ENCODE data around the gene UTP15. TPM values are rescaled to one million over a fixed set of nuclear protein-coding genes. Genes with fewer than 3 reads are reported as not detected.

UTP15 gene
- total and polyA plus RNA-seq, 4 donors: 4.4 to 22.1 (median 12.3) TPM

- H3K27ac ChIP-seq (ENCODE audit: low read depth in 1 of 2, low read length in 1 of 2): no peak overlapping the region
- DNase-seq (no peak), ATAC-seq (ENCODE audit: insufficient read depth, low FRiP score) (no peak)
- no peak overlapping the region for H3K9ac ChIP-seq (ENCODE audit: insufficient read depth in 1 of 2, low read length in 2 of 2)
- 91 to 92% methylated on average over 1 of the region's 1 CpG for WGBS, 2 donors
- no peak overlapping the region for H3K4me3 ChIP-seq
- H3K9me3 ChIP-seq (ENCODE audit: control insufficient read depth in 4 of 4, insufficient read depth in 3 of 4, low read length in 3 of 4): no peaks in the 10 kb centered on the region
- peaks cover 0 to 19% (median 0%) of the 10 kb centered on the region in 5 donors for H3K4me1 ChIP-seq (ENCODE audit: control insufficient read depth in 5 of 5, insufficient read depth in 5 of 5, low read length in 5 of 5)
- H3K36me3 ChIP-seq (ENCODE audit: control insufficient read depth in 4 of 4, insufficient read depth in 4 of 4, low read length in 4 of 4): no peaks in the 10 kb centered on the region
- no peaks in the 10 kb centered on the region for H3K27me3 ChIP-seq (ENCODE audit: control insufficient read depth in 3 of 3, insufficient read depth in 3 of 3, low read length in 2 of 3)
- no peak for TF ChIP-seq CTCF (IDR thresholded peaks at IDR 0.05; ENCODE audit: control extremely low read depth, extremely low read depth)
These were observed 34.2 kb upstream of the UTP15 start for GRCh38 chr5:73531356-73531755.

- Histone ChIP-seq H3K27ac (ENCODE audit: low read depth in 1 of 2, low read length in 1 of 2) (no peak overlapping the region), H3K36me3 (ENCODE audit: control insufficient read depth in 4 of 4, insufficient read depth in 4 of 4, low read length in 4 of 4) (no peaks in the 10 kb centered on the region), H3K9me3 (ENCODE audit: control insufficient read depth in 4 of 4, insufficient read depth in 3 of 4, low read length in 3 of 4) (no peaks in the 10 kb centered on the region), H3K4me3 (no peak overlapping the region), H3K27me3 (ENCODE audit: control insufficient read depth in 3 of 3, insufficient read depth in 3 of 3, low read length in 2 of 3) (no peaks in the 10 kb centered on the region), H3K9ac (ENCODE audit: insufficient read depth in 1 of 2, low read length in 2 of 2) (no peak overlapping the region), H3K4me1 (ENCODE audit: control insufficient read depth in 5 of 5, insufficient read depth in 5 of 5, low read length in 5 of 5) (peaks cover 0 to 14% (median 0%) of the 10 kb centered on the region in 5 donors)
- WGBS, 2 donors: 85 to 87% methylated on average over 5 of the region's 5 CpGs
- no peak for TF ChIP-seq CTCF (IDR thresholded peaks at IDR 0.05; ENCODE audit: control extremely low read depth, extremely low read depth)
- DNase-seq (no peak), ATAC-seq (ENCODE audit: insufficient read depth, low FRiP score) (no peak)
These were observed 33.3 kb upstream of the UTP15 start for GRCh38 chr5:73532195-73532594.

GRCh38 chr5:73534011-73534644, 31.4 kb upstream of the UTP15 start:
- ATAC-seq (ENCODE audit: insufficient read depth, low FRiP score) (no peak), DNase-seq (no peak)
- no peaks in the 10 kb centered on the region for H3K36me3 ChIP-seq (ENCODE audit: control insufficient read depth in 4 of 4, insufficient read depth in 4 of 4, low read length in 4 of 4)
- H3K4me1 ChIP-seq (ENCODE audit: control insufficient read depth in 5 of 5, insufficient read depth in 5 of 5, low read length in 5 of 5): peaks cover 0 to 4% (median 0%) of the 10 kb centered on the region in 5 donors
- WGBS, 2 donors: 81 to 91% methylated on average over 5 of the region's 5 CpGs
- no peaks in the 10 kb centered on the region for H3K9me3 ChIP-seq (ENCODE audit: control insufficient read depth in 4 of 4, insufficient read depth in 3 of 4, low read length in 3 of 4)
- no peak overlapping the region for H3K4me3 ChIP-seq
- no peak overlapping the region for H3K9ac ChIP-seq (ENCODE audit: insufficient read depth in 1 of 2, low read length in 2 of 2)
- no peak overlapping the region for H3K27ac ChIP-seq (ENCODE audit: low read depth in 1 of 2, low read length in 1 of 2)
- no peaks in the 10 kb centered on the region for H3K27me3 ChIP-seq (ENCODE audit: control insufficient read depth in 3 of 3, insufficient read depth in 3 of 3, low read length in 2 of 3)
- no peak for TF ChIP-seq CTCF (IDR thresholded peaks at IDR 0.05; ENCODE audit: control extremely low read depth, extremely low read depth)

GRCh38 chr5:73534971-73535370, 30.6 kb upstream of the UTP15 start:
- no peak overlapping the region for H3K9ac ChIP-seq (ENCODE audit: insufficient read depth in 1 of 2, low read length in 2 of 2)
- WGBS, 2 donors: 88 to 90% methylated on average over 2 of the region's 2 CpGs
- no peaks in the 10 kb centered on the region for H3K27me3 ChIP-seq (ENCODE audit: control insufficient read depth in 3 of 3, insufficient read depth in 3 of 3, low read length in 2 of 3)
- no peaks in the 10 kb centered on the region for H3K36me3 ChIP-seq (ENCODE audit: control insufficient read depth in 4 of 4, insufficient read depth in 4 of 4, low read length in 4 of 4)
- peaks cover 0 to 2% (median 0%) of the 10 kb centered on the region in 5 donors for H3K4me1 ChIP-seq (ENCODE audit: control insufficient read depth in 5 of 5, insufficient read depth in 5 of 5, low read length in 5 of 5)
- no peak overlapping the region for H3K4me3 ChIP-seq
- H3K27ac ChIP-seq (ENCODE audit: low read depth in 1 of 2, low read length in 1 of 2): no peak overlapping the region
- no peak for TF ChIP-seq CTCF (IDR thresholded peaks at IDR 0.05; ENCODE audit: control extremely low read depth, extremely low read depth)
- ATAC-seq (ENCODE audit: insufficient read depth, low FRiP score) (no peak), DNase-seq (no peak)
- no peaks in the 10 kb centered on the region for H3K9me3 ChIP-seq (ENCODE audit: control insufficient read depth in 4 of 4, insufficient read depth in 3 of 4, low read length in 3 of 4)

All from lung (tissue), 12 donors.